HG03354 (cell line): ENCODE results near the gene EXOC4.

Experiments used
- ATAC-seq: cut with Tn5 transposase; IDR thresholded peaks from one replicate; pipeline ENCODE4 v1.9.1; 2021; ENCODE audit warnings: mild to moderate bottlenecking; ENCODE audit not compliant: unreplicated experiment, poor library complexity, severe bottlenecking

Gene EXOC4

DNA sequence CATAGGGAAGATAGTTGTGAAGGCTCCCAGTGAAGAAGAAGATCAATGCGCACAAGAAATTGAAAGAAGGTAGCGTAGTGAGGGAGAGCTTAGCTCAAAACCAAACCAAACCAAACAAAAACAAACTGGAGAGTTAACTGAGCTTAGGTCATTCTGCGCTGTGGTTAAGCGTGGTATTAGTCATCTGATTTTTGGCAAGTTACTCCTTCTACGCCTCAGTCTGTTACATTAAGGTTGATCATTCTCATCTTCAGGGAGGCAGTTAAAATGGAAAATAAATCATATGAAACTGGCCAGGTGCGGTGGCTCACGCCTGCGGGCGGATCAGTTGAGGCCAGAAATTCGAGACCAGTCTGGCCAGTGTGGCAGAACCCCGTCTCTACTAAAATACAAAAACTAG lies 259.7 kb downstream of the EXOC4 start:
- ATAC-seq, result no peak

DNA sequence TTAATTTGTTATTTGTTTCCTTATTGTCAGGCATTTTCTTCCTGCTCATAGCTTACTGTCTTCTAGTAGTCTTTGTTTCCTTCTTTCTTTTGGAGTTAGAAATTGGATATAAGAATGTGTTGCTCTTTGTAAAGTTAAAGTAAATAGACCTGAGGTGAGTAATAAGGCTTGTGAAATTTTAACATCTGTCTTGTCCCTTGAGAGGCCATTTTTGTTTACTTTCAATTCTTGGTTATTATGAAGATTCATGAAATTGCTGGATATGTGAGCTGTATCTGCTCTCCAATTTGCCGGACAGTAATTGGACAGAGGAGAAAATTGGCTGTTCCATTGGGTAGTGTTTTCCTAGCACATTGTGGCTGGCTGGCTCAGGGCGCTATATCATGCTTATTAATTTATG lies 260.7 kb downstream of the EXOC4 start:
- ATAC-seq, result no peak

DNA sequence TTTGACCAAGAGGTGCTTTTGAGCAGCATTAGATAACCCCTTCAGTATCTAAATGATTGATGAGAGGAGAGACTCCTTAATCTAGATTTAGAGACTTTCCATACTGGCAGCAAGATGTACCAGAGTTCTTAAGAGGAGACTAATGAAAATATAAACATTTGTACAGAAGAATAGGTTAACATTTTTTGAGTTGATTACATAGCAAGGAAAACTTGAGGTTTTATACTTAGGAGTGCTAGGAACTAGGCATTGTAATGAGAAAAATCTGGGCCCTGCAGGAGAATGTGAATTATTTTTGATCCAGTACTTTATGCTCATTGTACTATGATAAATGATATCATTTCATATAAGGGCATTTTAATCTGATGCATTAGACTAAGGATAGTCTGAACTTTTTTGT lies 261.7 kb downstream of the EXOC4 start:
- ATAC-seq, result no peak

DNA sequence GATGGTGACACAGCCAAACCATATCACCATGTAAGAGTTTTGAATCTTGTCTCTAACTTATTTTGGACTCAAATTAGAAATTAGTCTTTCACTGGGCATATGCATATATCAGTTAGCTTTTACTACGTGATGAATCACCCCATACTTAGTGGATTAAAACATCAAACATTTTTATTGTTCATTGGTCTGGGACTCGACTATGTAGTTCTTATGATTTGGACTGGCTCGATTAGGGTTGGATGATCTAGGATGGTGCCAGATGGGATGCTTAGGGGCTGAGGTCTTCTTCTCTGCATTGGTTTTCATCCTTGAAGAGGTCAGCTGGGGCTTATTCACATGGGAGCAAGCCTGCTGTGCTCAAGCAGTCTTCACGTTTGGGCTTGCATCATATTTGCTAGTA lies 264.9 kb downstream of the EXOC4 start:
- ATAC-seq, result no peak

DNA sequence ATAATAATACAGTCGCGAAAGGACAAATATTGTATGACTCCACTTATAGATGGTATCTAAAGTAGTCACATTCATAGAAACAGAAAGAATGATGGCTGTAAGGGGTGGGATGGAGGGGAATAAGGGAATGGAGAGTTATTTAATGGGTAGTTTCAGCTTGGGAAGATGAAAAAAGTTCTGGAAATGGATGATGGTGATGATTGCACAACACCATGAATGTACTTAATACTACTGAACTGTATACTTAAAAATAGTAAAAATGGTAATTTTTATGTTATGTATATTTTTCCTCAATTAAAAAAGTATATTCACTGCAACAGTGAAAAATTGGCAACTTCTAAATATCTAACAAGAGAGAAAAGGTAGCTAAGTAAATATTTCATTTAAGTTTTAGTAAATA lies 265.8 kb downstream of the EXOC4 start:
- no peak for ATAC-seq

DNA sequence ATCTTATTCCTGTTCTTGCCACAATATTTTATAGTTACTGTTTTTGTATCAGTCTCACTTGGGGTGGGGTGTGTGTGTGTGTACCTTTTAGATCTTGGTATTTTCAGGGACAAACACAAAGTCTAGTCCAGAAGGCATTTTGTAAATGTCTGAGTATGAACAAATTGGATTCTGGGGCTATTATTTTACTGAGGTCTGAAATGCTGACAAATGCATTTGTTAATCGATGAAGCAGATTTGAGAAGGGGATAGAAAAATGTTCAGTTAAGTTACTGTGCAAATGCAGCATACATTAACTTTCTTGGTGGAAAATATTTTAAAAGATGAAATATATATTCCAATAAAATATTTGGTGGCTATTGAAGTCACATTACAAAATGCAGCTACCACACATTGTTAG lies 267.4 kb downstream of the EXOC4 start:
- no peak for ATAC-seq

DNA sequence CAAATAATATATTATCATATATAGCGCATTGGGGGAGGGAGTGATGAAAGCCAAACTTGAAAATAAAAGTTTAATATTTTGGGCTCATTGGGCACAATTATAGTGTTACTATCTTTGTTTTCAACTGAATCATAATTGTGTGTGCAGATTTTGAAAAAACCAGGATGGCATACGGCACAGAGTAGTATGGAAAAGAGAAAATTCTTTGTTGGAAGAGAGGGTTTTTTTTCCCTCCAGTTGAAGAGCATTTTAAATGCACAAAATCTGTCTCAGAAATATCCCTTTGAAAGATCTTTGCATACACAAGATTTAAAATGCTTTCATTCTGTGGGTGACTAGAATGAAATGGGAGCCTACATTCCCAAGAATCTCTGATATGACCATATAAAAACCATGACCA lies 269.6 kb downstream of the EXOC4 start:
- ATAC-seq, result no peak

DNA sequence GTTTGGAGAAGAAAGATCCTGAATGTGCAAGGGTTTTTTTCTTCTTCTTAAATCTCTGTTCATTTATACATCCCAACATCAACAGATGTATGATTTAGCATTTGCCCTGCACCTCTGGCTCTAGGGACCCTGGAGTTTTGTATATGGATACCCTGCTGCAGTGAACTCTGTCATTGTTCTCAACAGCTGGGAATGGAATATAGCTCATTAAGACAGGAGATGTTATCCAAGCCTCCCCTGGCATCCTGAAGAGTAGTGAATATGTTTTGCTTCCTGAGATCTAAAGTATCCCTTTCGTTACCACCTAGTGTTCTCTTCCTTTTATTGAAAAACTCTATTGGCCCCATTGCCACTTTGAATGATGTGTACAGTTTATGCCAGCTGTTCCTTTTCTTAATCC lies 275.9 kb downstream of the EXOC4 start:
- ATAC-seq, result no peak

DNA sequence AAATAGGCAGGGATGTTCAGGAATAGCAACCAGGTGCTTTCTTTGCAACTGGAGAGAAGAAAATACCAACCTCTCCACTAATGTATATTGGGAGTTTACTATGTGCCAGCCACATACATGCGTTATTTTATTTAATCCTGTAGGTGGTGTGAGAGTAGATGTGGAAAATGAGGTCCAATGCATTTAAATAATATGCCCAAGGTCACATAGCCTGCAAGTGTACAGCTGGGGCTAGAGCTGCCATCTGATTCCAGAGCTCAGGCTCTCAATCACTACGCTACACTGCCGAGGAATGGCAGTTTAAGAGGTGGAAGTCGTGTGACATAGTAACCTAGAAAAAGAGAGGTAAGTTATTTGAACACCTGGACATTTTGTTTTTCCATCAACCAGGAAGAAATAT lies 277.0 kb downstream of the EXOC4 start:
- ATAC-seq, result no peak

DNA sequence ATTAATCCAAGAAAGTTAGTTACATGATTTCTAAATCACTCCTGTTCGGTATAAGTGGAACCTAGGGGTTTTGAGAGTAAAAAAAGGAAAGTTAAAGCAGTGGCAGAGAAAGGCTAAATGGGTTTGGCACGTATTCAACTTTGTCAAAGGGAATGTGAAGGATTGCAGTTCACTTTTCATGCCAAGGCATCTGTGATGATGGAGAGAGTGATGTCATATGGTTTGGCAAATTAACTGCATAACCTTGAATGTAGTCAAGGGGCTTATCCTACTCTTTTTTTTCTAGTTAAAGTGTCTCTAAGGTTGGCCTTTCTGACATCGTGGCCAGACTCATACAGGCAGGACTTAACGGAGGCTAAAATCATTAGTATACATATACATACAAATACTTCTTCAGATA lies 277.8 kb downstream of the EXOC4 start:
- ATAC-seq, result no peak

DNA sequence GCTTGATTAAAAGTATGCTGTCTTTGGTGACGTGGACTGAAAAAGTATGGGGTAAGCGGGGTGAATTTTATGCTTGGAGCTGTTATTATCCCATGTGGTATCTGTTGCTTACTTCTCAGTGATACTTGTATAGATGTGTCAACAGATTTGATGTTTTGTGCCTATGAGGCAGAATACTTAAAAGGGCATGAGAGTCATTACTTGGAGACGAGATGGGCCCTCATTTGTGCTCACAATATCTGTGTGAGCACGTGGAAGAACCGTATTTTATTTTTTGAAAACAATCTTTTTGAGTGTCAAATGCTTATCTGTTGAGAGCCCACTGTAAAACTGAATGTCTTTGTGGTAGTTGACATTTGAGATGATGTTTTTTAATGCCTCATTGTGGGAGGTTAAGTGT lies 281.9 kb downstream of the EXOC4 start:
- ATAC-seq, result no peak

DNA sequence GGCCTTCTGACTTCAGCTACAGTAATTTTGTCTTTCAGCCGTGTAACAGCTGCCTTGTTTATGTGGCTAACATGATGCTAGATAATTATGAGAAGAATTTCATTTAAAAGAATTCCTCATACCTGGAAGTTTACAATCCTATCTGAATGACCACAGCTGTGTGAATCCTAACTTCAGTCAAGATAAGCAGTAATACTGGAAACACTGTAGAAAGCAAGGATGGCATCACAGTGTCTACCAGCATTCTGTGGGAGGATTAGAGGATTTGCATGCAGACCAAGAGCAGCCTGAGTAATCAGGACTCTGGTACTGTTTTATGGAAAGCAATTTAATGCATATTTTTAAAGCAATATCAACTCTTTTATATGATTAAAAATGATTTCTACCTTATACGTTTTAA lies 282.4 kb downstream of the EXOC4 start:
- no peak for ATAC-seq

DNA sequence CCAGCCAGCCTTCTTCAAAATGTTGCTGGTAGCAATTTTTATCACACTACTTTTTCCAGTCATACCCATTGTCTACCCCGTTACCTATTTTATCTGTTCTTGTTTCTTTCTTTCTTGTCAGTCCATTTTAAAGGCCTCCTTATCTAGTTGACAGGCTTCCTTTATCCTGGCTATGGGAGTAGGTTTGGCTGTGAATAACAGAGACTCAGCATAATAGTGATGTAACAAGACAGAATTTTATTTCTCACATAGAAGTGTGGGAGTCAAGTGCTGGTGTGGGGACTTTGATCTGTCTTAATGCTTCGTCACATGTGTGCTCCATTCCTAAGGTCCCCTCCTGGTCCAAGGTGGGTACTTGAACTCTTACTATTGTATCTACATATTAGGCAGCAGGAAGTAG lies 283.6 kb downstream of the EXOC4 start:
- no peak for ATAC-seq

DNA sequence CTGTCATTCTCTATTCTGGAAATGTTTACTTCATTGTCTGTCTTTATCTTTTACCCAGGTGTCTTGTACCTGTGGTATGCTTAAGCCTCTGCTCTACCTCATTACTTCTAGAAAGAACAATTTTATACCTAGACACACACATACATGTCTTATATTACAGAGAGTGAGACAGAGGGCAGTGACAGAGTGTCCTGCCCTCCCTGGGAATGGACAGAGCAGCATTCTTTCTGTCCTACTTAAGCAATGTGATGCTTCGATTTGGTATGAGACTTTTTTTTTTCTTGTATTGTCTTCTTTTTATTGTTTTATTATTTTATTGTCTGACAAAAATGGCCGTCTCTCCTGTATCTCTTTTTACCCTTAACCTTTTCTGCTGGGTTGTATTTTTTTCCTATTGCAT lies 286.1 kb downstream of the EXOC4 start:
- ATAC-seq, result no peak

DNA sequence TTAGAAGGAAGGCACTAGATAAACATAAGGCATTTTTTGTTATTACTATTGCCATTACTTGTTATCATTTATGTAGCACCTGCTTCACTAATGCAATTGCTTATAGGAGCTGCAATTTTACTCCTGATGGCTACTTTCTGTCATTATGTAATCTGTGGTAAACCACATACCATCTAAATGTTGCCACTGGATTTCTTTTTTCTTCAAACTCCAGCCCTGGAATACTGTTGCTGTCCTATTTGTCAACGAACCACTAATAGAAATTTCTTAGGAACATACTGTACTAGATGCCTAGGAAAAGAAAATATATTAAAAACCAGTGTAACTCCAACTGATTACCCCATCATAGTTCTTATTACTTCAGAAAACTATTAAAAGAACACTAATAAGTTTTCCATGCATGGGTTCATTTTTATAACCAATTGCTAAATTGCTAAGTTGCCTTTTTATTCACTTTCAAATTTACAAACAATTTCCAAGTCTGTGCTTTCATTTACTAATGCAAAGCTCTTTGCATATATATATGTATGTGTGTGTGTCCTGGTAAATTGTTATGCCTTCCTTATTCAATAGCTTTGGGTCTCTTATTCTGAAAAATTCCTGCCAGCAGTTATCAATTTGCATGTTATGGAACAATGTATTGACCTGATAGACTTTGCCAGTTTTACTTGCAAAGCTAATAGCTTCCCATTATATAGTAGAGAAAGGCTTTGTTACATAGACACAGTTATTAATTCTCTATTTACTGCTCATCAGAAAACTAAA lies 287.4 kb downstream of the EXOC4 start:
- no peak for ATAC-seq

DNA sequence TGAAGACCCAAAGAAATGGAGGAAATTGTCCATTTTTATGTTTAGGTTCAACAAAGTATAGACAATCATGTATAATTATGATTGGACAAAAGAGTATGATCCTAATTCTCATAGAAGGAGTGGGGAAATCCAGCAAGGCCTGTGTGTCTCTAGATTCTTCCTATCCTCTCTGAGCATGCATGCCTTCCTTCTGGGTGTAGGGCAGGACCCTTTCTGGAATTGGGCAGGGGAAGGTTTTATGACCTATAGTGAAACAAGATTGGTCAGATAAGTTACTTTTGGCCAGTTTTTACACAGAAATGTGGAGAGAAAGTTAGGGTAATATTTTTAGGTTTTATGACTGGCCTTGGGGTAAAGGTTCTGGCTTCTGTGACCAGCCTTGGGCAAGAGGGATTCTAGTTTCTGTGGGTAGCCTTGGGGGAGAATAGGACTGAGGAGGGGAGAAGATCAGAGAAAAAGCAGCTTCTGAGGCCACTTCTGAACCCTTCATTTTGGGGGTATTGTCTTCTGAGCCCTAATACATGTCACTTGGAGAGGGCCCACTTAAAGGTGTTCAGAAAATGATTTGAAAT lies 289.4 kb downstream of the EXOC4 start:
- ATAC-seq, result no peak

DNA sequence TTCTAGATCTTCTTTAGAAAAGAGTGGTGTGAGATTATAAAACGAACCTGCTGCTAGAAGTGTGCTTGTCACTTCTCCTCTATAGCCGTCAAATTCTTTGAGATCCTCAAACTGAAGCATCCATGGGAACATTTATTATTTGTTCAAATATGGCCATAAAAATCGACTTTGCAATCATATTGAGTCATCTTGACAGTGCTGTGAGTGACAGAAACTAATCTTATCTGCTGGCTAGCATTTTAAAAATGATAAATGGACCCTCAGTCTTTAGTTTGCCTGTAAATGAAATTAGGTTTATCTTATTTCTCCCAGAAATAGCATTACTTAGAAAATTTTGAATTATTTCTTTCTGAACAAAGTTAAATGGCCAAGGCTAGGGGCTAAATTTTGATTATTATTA lies 290.8 kb downstream of the EXOC4 start:
- ATAC-seq, result no peak

DNA sequence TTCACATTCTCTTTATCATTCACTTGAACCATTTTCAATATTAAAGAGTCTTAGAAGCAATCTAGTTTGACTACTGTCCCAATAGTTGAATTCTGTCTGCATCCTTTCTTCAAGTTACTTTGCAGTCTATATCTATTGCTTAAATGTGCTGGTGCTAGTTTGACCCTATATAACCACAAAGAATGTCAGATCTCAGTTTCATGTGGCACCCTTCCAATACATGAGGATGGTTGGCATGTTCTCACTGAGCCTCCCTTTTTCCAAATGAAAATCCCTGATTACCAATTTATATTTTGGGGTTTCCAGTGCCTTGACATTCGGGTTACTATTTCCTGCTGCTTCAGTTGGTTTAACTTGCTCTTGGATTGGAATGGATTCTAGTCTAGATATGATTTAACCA lies 292.7 kb downstream of the EXOC4 start:
- no peak for ATAC-seq

DNA sequence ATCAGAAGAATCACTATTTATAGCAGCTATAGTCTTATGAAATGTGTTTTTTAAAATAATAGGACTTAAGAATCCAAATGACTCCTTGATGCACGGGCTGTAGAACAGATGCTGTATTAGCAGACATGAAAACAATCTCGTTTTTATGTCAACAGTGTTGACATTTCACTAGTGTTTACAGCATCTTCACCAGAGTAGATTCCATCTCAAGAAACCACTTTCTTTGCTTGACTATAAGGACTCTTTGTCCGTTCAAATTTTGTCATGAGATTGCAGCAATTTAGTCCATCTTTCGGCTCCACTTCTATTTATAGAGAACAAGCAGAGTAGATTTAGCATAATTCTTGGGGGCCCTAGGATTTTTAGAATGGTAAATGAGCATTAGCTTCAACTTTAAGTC lies 295.1 kb downstream of the EXOC4 start:
- ATAC-seq, result no peak

DNA sequence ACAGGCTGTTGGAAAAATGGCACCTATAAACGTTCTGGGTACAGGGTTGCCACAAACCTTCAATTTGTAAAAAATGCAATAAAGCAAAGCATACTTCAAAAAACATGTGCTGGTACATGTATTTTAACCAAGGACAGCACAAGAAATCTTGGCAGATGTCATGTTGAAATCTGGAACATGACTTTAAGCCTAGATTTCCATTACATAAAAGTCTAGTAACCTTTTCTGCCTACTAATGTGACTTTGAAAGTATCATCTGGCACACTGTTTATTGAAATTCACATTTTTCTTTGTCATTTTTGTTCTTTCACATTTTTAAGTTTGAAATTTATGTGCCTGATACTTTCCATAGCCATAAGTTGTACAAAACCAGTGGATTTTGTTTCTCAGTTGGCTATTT lies 296.8 kb downstream of the EXOC4 start:
- ATAC-seq, result no peak

DNA sequence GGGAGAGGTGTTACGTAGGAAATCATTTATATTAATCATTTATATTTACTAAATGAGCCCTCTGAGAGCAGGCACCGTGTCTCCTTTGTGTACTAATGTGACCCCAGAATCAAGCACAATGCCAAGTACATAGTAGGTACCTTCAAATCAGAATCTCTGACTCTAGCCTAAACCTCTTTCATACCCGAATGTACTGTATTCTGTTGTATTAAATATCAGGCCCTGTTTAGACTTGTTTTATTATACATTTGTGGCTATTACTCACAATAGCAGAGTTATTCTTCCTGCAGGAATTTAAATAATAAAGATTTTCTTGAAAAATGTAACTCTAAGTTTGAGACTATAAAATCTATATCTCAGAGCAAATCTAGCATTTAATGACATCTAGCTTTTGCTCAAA lies 297.3 kb downstream of the EXOC4 start:
- ATAC-seq, result no peak

DNA sequence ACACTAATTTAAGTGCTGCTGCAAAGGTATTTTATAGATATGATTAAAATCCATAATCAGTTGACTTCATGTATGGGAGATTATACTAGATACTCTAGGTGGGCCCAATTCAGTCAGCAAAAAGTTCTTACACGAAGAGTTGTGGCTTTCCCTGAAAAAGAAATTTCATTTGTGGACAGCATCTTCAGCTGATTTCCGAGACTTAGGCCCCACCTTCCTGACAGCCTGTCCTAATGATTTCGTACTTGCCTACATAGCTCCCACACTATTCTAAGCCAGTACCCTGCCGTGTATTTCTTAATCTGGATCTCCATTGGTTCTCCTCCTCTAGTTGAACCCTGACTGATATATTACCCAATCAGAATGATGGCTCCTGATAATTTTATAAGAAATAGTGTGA lies 297.9 kb downstream of the EXOC4 start:
- no peak for ATAC-seq
